Measurements from ENCODE around the gene SUMO4. TPM values are rescaled to one million over a fixed set of nuclear protein-coding genes. Genes with fewer than 3 reads are reported as not detected.

SUMO4 gene
- polyA plus RNA-seq, 3 donors = 0.22 to 0.29 (median 0.27) TPM

GRCh38 chr6:149410557-149410956, 10.5 kb downstream of the SUMO4 start:
- Mint-ChIP-seq H3K36me3 (peaks cover 27 to 47% of the 10 kb centered on the region in 2 donors), H3K27ac (no peak overlapping the region), H3K4me1 (peaks cover 12% of the 10 kb centered on the region), H3K4me3 (no peak overlapping the region), H3K9me3 (peaks cover 0 to 2% (median 0%) of the 10 kb centered on the region in 7 donors), H3K27me3 (ENCODE audit: low read depth in 3 of 3) (no peaks in the 10 kb centered on the region)
- intact Hi-C loops (cut with micrococcal nuclease) = no loop called here
- Histone ChIP-seq H3K4me3 (replicated peaks in 1 of 3; ENCODE audit: low read depth in 2 of 3, low read length in 3 of 3) (no peak overlapping the region), H2AFZ (ENCODE audit: insufficient read depth, low read depth, low read length, poor library complexity, severe bottlenecking) (no peak overlapping the region), H4K20me1 (ENCODE audit: insufficient read depth, low read length) (peaks cover 20% of the 10 kb centered on the region), H3K9me3 (replicated peaks in 1 of 2; ENCODE audit: control insufficient read depth in 1 of 2, insufficient read depth in 1 of 2, low read length in 2 of 2) (no peaks in the 10 kb centered on the region), H3K4me1 (ENCODE audit: control insufficient read depth in 1 of 2, insufficient read depth in 2 of 2, low read length in 2 of 2) (peaks cover 7 to 11% of the 10 kb centered on the region in 2 donors), H3K79me2 (ENCODE audit: insufficient read depth, low read length) (peaks cover 12% of the 10 kb centered on the region), H3K36me3 (replicated peaks in 1 of 2; ENCODE audit: control insufficient read depth in 1 of 2, insufficient read depth in 2 of 2, low read length in 2 of 2) (peaks cover 37 to 61% of the 10 kb centered on the region in 2 donors), H3K9ac (ENCODE audit: insufficient read depth, low read length, poor library complexity, severe bottlenecking) (no peak overlapping the region), H3K27me3 (ENCODE audit: control insufficient read depth in 2 of 2, insufficient read depth in 2 of 2, low read length in 2 of 2) (no peaks in the 10 kb centered on the region), H3K4me2 (replicated peaks; ENCODE audit: extremely low read depth, low read length, poor library complexity, severe bottlenecking) (no peak overlapping the region), H3K27ac (ENCODE audit: low read depth in 1 of 2, low read length in 2 of 2) (no peak overlapping the region)
- TF ChIP-seq CTCF (IDR thresholded peaks at IDR 0.05) = no peak
- DNase-seq = no peak

- intact Hi-C loops (cut with micrococcal nuclease) = no loop called here
- DNase-seq = no peak
- peaks cover 2% of the 10 kb centered on the region for H3K4me1 Mint-ChIP-seq
Measured at GRCh38 chr6:149414009-149414408, 13.9 kb downstream of the SUMO4 start.

More at GRCh38 chr6:149414009-149414408, 13.9 kb downstream of the SUMO4 start:
- Histone ChIP-seq H3K27me3 (ENCODE audit: control insufficient read depth in 2 of 2, insufficient read depth in 2 of 2, low read length in 2 of 2) (no peaks in the 10 kb centered on the region), H4K20me1 (ENCODE audit: insufficient read depth, low read length) (peaks cover 8% of the 10 kb centered on the region), H3K79me2 (ENCODE audit: insufficient read depth, low read length) (no peaks in the 10 kb centered on the region), H3K27ac (ENCODE audit: low read depth in 1 of 2, low read length in 2 of 2) (no peak overlapping the region), H3K4me3 (replicated peaks in 1 of 3; ENCODE audit: low read depth in 2 of 3, low read length in 3 of 3) (no peak overlapping the region), H3K4me1 (ENCODE audit: control insufficient read depth in 1 of 2, insufficient read depth in 2 of 2, low read length in 2 of 2) (peaks cover 0 to 2% of the 10 kb centered on the region in 2 donors), H3K9ac (ENCODE audit: insufficient read depth, low read length, poor library complexity, severe bottlenecking) (no peak overlapping the region), H3K4me2 (replicated peaks; ENCODE audit: extremely low read depth, low read length, poor library complexity, severe bottlenecking) (no peak overlapping the region), H2AFZ (ENCODE audit: insufficient read depth, low read depth, low read length, poor library complexity, severe bottlenecking) (no peak overlapping the region), H3K9me3 (replicated peaks in 1 of 2; ENCODE audit: control insufficient read depth in 1 of 2, insufficient read depth in 1 of 2, low read length in 2 of 2) (no peaks in the 10 kb centered on the region), H3K36me3 (replicated peaks in 1 of 2; ENCODE audit: control insufficient read depth in 1 of 2, insufficient read depth in 2 of 2, low read length in 2 of 2) (peaks cover 29 to 39% of the 10 kb centered on the region in 2 donors)
- H3K4me3 Mint-ChIP-seq = no peak overlapping the region
- 83% methylated on average over 1 of the region's 4 CpGs for WGBS (ENCODE audit: insufficient coverage)
- H3K9me3 Mint-ChIP-seq = peaks cover 0 to 2% (median 0%) of the 10 kb centered on the region in 7 donors
- peak overlapping the region in 2 of 7 donors; percentile 60 to 62 for H3K27ac Mint-ChIP-seq
- peaks cover 23 to 32% of the 10 kb centered on the region in 2 donors for H3K36me3 Mint-ChIP-seq
- peaks cover 0 to 1% (median 0%) of the 10 kb centered on the region in 3 donors for H3K27me3 Mint-ChIP-seq (ENCODE audit: low read depth in 3 of 3)
- no peak for TF ChIP-seq CTCF (IDR thresholded peaks at IDR 0.05)

Data from CD14-positive monocyte (primary cell).